ENCODE results near the gene ZSWIM5.

ZSWIM5 gene

GRCh38 chr1:45038661-45039364, 167.6 kb downstream of the ZSWIM5 start:
- H3K36me3 ChIP-seq (ENCODE audit: insufficient read depth, low read length), result no peaks in the 10 kb centered on the region
- H3K4me3 ChIP-seq, result no peak overlapping the region
- no peak for DNase-seq (ENCODE audit: low read depth, low spot score)
- H3K27ac ChIP-seq, result no peak overlapping the region
- no peaks in the 10 kb centered on the region for H3K9me3 ChIP-seq (ENCODE audit: low read depth, low read length)
- no peak overlapping the region for H3K9ac ChIP-seq (ENCODE audit: insufficient read length)
- TF ChIP-seq EZH2 (IDR thresholded peaks at IDR 0.05) (no peak), FOXP2 (optimal IDR thresholded peaks at IDR 0.05; ENCODE audit: control extremely low read depth, extremely low read length, insufficient read depth) (no peak), POLR2AphosphoS5 (IDR thresholded peaks at IDR 0.05; ENCODE audit: borderline replicate concordance, low read depth, low read length) (no peak)

- H3K36me3 ChIP-seq (ENCODE audit: insufficient read depth, low read length), result no peaks in the 10 kb centered on the region
- no peaks in the 10 kb centered on the region for H3K9me3 ChIP-seq (ENCODE audit: low read depth, low read length)
- H3K27ac ChIP-seq, result no peak overlapping the region
- H3K9ac ChIP-seq (ENCODE audit: insufficient read length), result no peak overlapping the region
- no peak overlapping the region for H3K4me3 ChIP-seq
- DNase-seq (ENCODE audit: low read depth, low spot score), result no peak
- TF ChIP-seq POLR2AphosphoS5 (IDR thresholded peaks at IDR 0.05; ENCODE audit: borderline replicate concordance, low read depth, low read length), result no peak
- no peak for TF ChIP-seq EZH2 (IDR thresholded peaks at IDR 0.05)
- TF ChIP-seq FOXP2 (optimal IDR thresholded peaks at IDR 0.05; ENCODE audit: control extremely low read depth, extremely low read length, insufficient read depth), result no peak
These were observed 168.2 kb downstream of the ZSWIM5 start for GRCh38 chr1:45038240-45038639.

- TF ChIP-seq FOXP2 (optimal IDR thresholded peaks at IDR 0.05; ENCODE audit: control extremely low read depth, extremely low read length, insufficient read depth) (no peak), EZH2 (IDR thresholded peaks at IDR 0.05) (no peak), POLR2AphosphoS5 (IDR thresholded peaks at IDR 0.05; ENCODE audit: borderline replicate concordance, low read depth, low read length) (no peak)
- no peak overlapping the region for H3K27ac ChIP-seq
- no peak for DNase-seq (ENCODE audit: low read depth, low spot score)
These were observed 168.9 kb downstream of the ZSWIM5 start for GRCh38 chr1:45037456-45037855.

GRCh38 chr1:45035631-45036301, 170.6 kb downstream of the ZSWIM5 start:
- no peak for DNase-seq (ENCODE audit: low read depth, low spot score)
- TF ChIP-seq FOXP2 (optimal IDR thresholded peaks at IDR 0.05; ENCODE audit: control extremely low read depth, extremely low read length, insufficient read depth) (no peak), POLR2AphosphoS5 (IDR thresholded peaks at IDR 0.05; ENCODE audit: borderline replicate concordance, low read depth, low read length) (no peak), EZH2 (IDR thresholded peaks at IDR 0.05) (no peak)
- H3K9ac ChIP-seq (ENCODE audit: insufficient read length), result no peak overlapping the region
- H3K4me3 ChIP-seq, result no peak overlapping the region
- H3K27ac ChIP-seq, result no peak overlapping the region
- no peaks in the 10 kb centered on the region for H3K36me3 ChIP-seq (ENCODE audit: insufficient read depth, low read length)
- no peaks in the 10 kb centered on the region for H3K9me3 ChIP-seq (ENCODE audit: low read depth, low read length)

More at GRCh38 chr1:45037456-45037855, 168.9 kb downstream of the ZSWIM5 start:
- H3K36me3 ChIP-seq (ENCODE audit: insufficient read depth, low read length), result no peaks in the 10 kb centered on the region
- H3K4me3 ChIP-seq, result no peak overlapping the region
- H3K9me3 ChIP-seq (ENCODE audit: low read depth, low read length), result no peaks in the 10 kb centered on the region
- no peak overlapping the region for H3K9ac ChIP-seq (ENCODE audit: insufficient read length)

GRCh38 chr1:45033356-45033755, 173.0 kb downstream of the ZSWIM5 start:
- no peak overlapping the region for H3K4me3 ChIP-seq
- no peak for DNase-seq (ENCODE audit: low read depth, low spot score)
- H3K9ac ChIP-seq (ENCODE audit: insufficient read length), result no peak overlapping the region
- no peak overlapping the region for H3K27ac ChIP-seq
- no peaks in the 10 kb centered on the region for H3K9me3 ChIP-seq (ENCODE audit: low read depth, low read length)
- TF ChIP-seq EZH2 (IDR thresholded peaks at IDR 0.05) (no peak), FOXP2 (optimal IDR thresholded peaks at IDR 0.05; ENCODE audit: control extremely low read depth, extremely low read length, insufficient read depth) (no peak), POLR2AphosphoS5 (IDR thresholded peaks at IDR 0.05; ENCODE audit: borderline replicate concordance, low read depth, low read length) (no peak)
- H3K36me3 ChIP-seq (ENCODE audit: insufficient read depth, low read length), result no peaks in the 10 kb centered on the region

GRCh38 chr1:45032837-45033236, 173.6 kb downstream of the ZSWIM5 start:
- H3K9ac ChIP-seq (ENCODE audit: insufficient read length), result no peak overlapping the region
- H3K4me3 ChIP-seq, result no peak overlapping the region
- no peak overlapping the region for H3K27ac ChIP-seq
- no peaks in the 10 kb centered on the region for H3K36me3 ChIP-seq (ENCODE audit: insufficient read depth, low read length)
- TF ChIP-seq FOXP2 (optimal IDR thresholded peaks at IDR 0.05; ENCODE audit: control extremely low read depth, extremely low read length, insufficient read depth), result no peak
- no peak for TF ChIP-seq EZH2 (IDR thresholded peaks at IDR 0.05)
- no peak for TF ChIP-seq POLR2AphosphoS5 (IDR thresholded peaks at IDR 0.05; ENCODE audit: borderline replicate concordance, low read depth, low read length)
- no peaks in the 10 kb centered on the region for H3K9me3 ChIP-seq (ENCODE audit: low read depth, low read length)
- DNase-seq (ENCODE audit: low read depth, low spot score), result no peak

- TF ChIP-seq FOXP2 (optimal IDR thresholded peaks at IDR 0.05; ENCODE audit: control extremely low read depth, extremely low read length, insufficient read depth), result no peak
- TF ChIP-seq EZH2 (IDR thresholded peaks at IDR 0.05), result no peak
- TF ChIP-seq POLR2AphosphoS5 (IDR thresholded peaks at IDR 0.05; ENCODE audit: borderline replicate concordance, low read depth, low read length), result no peak
- Histone ChIP-seq H3K4me3 (no peak overlapping the region), H3K9me3 (ENCODE audit: low read depth, low read length) (no peaks in the 10 kb centered on the region), H3K36me3 (ENCODE audit: insufficient read depth, low read length) (no peaks in the 10 kb centered on the region), H3K9ac (ENCODE audit: insufficient read length) (no peak overlapping the region), H3K27ac (no peak overlapping the region)
- no peak for DNase-seq (ENCODE audit: low read depth, low spot score)
These were observed 180.0 kb downstream of the ZSWIM5 start for GRCh38 chr1:45026446-45026845.

- TF ChIP-seq FOXP2 (optimal IDR thresholded peaks at IDR 0.05; ENCODE audit: control extremely low read depth, extremely low read length, insufficient read depth), result no peak
These were observed 182.7 kb downstream of the ZSWIM5 start for GRCh38 chr1:45023663-45024062.

More at GRCh38 chr1:45023663-45024062, 182.7 kb downstream of the ZSWIM5 start:
- no peaks in the 10 kb centered on the region for H3K9me3 ChIP-seq (ENCODE audit: low read depth, low read length)
- H3K36me3 ChIP-seq (ENCODE audit: insufficient read depth, low read length), result no peaks in the 10 kb centered on the region
- H3K9ac ChIP-seq (ENCODE audit: insufficient read length), result no peak overlapping the region
- H3K4me3 ChIP-seq, result no peak overlapping the region
- no peak overlapping the region for H3K27ac ChIP-seq
- DNase-seq (ENCODE audit: low read depth, low spot score), result no peak
